ENCODE measurements around the gene RFX1.

- TF ChIP-seq CTCF (IDR thresholded peaks at IDR 0.05; ENCODE audit: poor library complexity) (no peak), EZH2phosphoT487 (IDR thresholded peaks at IDR 0.05; ENCODE audit: low read depth, severe bottlenecking, unreplicated experiment) (no peak)
Observed at GRCh38 chr19:13957051-13957450, 49.1 kb downstream of the RFX1 start.

Measured in hepatocyte (in vitro differentiated cells).